A204.1 (cell line): ENCODE results near the gene SIL1.
"Not testable (repeated sequence)": the region's sequence is repeated elsewhere in the genome, so short reads cannot be mapped to it uniquely, and the experiment has no call there.

Source experiments
- FAIRE-seq: peaks from 2 replicates; lab custom pipeline; 2012; peaks lifted over from hg19 to GRCh38; lab: Jason Lieb, UNC

SIL1 gene

GRCh38 chr5:139199321-139199720 is 1.2 kb upstream of the SIL1 start:
- FAIRE-seq, result no peak

GRCh38 chr5:139196296-139196956 is 1.7 kb downstream of the SIL1 start:
- FAIRE-seq, result no peak

GRCh38 chr5:139194486-139194885 is 3.7 kb downstream of the SIL1 start:
- no peak for FAIRE-seq

- no peak for FAIRE-seq
Measured at GRCh38 chr5:139193928-139194327, 4.2 kb downstream of the SIL1 start.

- FAIRE-seq, result not testable (repeated sequence)
Measured at GRCh38 chr5:139192906-139193305, 5.3 kb downstream of the SIL1 start.

GRCh38 chr5:139191954-139192353 is 6.2 kb downstream of the SIL1 start:
- not testable (repeated sequence) for FAIRE-seq

- no peak for FAIRE-seq
Measured at GRCh38 chr5:139190125-139190524, 8.0 kb downstream of the SIL1 start.

- no peak for FAIRE-seq
Measured at GRCh38 chr5:139188558-139189270, 9.5 kb downstream of the SIL1 start.

- FAIRE-seq, result no peak
Measured at GRCh38 chr5:139186752-139187326, 11.3 kb downstream of the SIL1 start.

GRCh38 chr5:139186261-139186660 is 11.9 kb downstream of the SIL1 start:
- FAIRE-seq, result no peak

GRCh38 chr5:139185589-139185988 is 12.6 kb downstream of the SIL1 start:
- no peak for FAIRE-seq

GRCh38 chr5:139183502-139183901 is 14.7 kb downstream of the SIL1 start:
- no peak for FAIRE-seq

GRCh38 chr5:139182528-139183296 is 15.5 kb downstream of the SIL1 start:
- FAIRE-seq, result no peak

- FAIRE-seq, result no peak
Measured at GRCh38 chr5:139181835-139182452, 16.2 kb downstream of the SIL1 start.

- FAIRE-seq, result no peak
Measured at GRCh38 chr5:139181322-139181730, 16.8 kb downstream of the SIL1 start.

GRCh38 chr5:139180850-139181249 is 17.3 kb downstream of the SIL1 start:
- FAIRE-seq, result no peak

- not testable (repeated sequence) for FAIRE-seq
Measured at GRCh38 chr5:139179778-139180513, 18.2 kb downstream of the SIL1 start.

GRCh38 chr5:139178935-139179334 is 19.2 kb downstream of the SIL1 start:
- no peak for FAIRE-seq

GRCh38 chr5:139178589-139178917 is 19.6 kb downstream of the SIL1 start:
- no peak for FAIRE-seq

GRCh38 chr5:139177809-139178588 is 20.2 kb downstream of the SIL1 start:
- no peak for FAIRE-seq

- not testable (repeated sequence) for FAIRE-seq
Measured at GRCh38 chr5:139177281-139177680, 20.9 kb downstream of the SIL1 start.
